RWPE1 (cell line): ENCODE data around the gene COL27A1.

Experiments used
- CTCF ChIA-PET: fragments of 350-600 bp; sonication (Branson Sonifier 250); formaldehyde crosslinking; extraction: SDS; loops from one replicate; lab custom pipeline; 2021; lab: Yijun Ruan, JAX
- POLR2A ChIA-PET: fragments of 400-600 bp; formaldehyde crosslinking; extraction: SDS; loops from one replicate; lab custom pipeline; 2020; ENCODE audit warnings: antibody characterized with exemption; ENCODE audit not compliant: low non-redundant PET; lab: Yijun Ruan, JAX
- DNase-seq: peaks from one replicate; pipeline ENCODE4 v3.0.0; 2012; ENCODE audit warnings: low spot score
- H3K27ac ChIP-seq: fragments of 450-650 bp; 2 replicates; pipeline ENCODE4 v1.5.1; 2017
- CTCF ChIP-seq: fragments of 450-650 bp; conservative IDR thresholded peaks from 2 replicates; pipeline ENCODE4 v1.5.1; 2017; ENCODE audit warnings: low read depth, mild to moderate bottlenecking

Gene COL27A1

GRCh38 chr9:114335745-114336144 is 180.4 kb downstream of the COL27A1 start:
- H3K27ac ChIP-seq = no peak overlapping the region
- ChIA-PET CTCF (interaction anchor here (0.6 to 1.0 kb wide), 2 partner anchors 45 to 154 kb away, joined by 6 to 8 read pairs; no protein-coding TSS in a partner anchor), POLR2A (no interaction called here)
- no peak for DNase-seq
- TF ChIP-seq CTCF = no peak

- POLR2A ChIA-PET = no interaction called here
- DNase-seq = no peak
- CTCF ChIA-PET = interaction anchor here (0.6 to 1.0 kb wide), 2 partner anchors 45 to 154 kb away, joined by 6 to 8 read pairs; no protein-coding TSS in a partner anchor
Measured at GRCh38 chr9:114336157-114336556, 180.8 kb downstream of the COL27A1 start.

GRCh38 chr9:114336699-114337395 is 181.5 kb downstream of the COL27A1 start:
- no peak for DNase-seq
- CTCF ChIA-PET = interaction anchor here (1.0 kb wide), 1 partner anchor 46 kb away, joined by 6 read pairs; no protein-coding TSS in a partner anchor
- POLR2A ChIA-PET = no interaction called here
- TF ChIP-seq CTCF = no peak
- H3K27ac ChIP-seq = no peak overlapping the region

More at GRCh38 chr9:114336157-114336556, 180.8 kb downstream of the COL27A1 start:
- H3K27ac ChIP-seq = no peak overlapping the region
- no peak for TF ChIP-seq CTCF

GRCh38 chr9:114338187-114338586 is 182.8 kb downstream of the COL27A1 start:
- CTCF ChIA-PET = interaction anchor here (0.5 kb wide), 1 partner anchor 65 kb away, joined by 3 read pairs; no protein-coding TSS in a partner anchor
- POLR2A ChIA-PET = no interaction called here
- no peak for DNase-seq
- TF ChIP-seq CTCF = no peak
- H3K27ac ChIP-seq = no peak overlapping the region

- ChIA-PET CTCF (interaction anchor here (0.5 to 1.2 kb wide), 7 partner anchors 10 to 573 kb away, joined by 3 to 5 read pairs (median 3); no protein-coding TSS in a partner anchor), POLR2A (interaction anchor here (0.6 kb wide), 1 partner anchor 577 kb away, joined by 3 read pairs; no protein-coding TSS in a partner anchor)
- no peak overlapping the region for H3K27ac ChIP-seq
- DNase-seq = peak; percentile 90
- TF ChIP-seq CTCF = peak; percentile 93
Measured at GRCh38 chr9:114339130-114339908, 184.0 kb downstream of the COL27A1 start.

GRCh38 chr9:114341152-114341830 is 186.0 kb downstream of the COL27A1 start:
- H3K27ac ChIP-seq = no peak overlapping the region; the same call in 1 of the 2 replicates
- no peak for TF ChIP-seq CTCF
- CTCF ChIA-PET = no interaction called here
- POLR2A ChIA-PET = no interaction called here
- no peak for DNase-seq
